ENCODE data around the gene KLF2.

Gene KLF2

DNA sequence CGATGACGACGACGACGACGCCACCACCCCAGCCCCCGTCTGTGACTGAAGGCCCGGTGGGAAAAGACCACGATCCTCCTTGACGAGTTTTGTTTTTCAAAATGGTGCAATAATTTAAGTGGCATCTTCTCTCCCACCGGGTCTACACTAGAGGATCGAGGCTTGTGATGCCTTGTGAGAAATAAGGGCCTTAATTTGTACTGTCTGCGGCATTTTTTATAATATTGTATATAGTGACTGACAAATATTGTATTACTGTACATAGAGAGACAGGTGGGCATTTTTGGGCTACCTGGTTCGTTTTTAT is 2.5 kb downstream of the KLF2 start:
- Mint-ChIP-seq H3K4me3 (peak overlapping the region; percentile 85), H3K9me3 (no peaks in the 10 kb centered on the region), H3K27ac (no peak overlapping the region), H3K4me1 (peaks cover 66% of the 10 kb centered on the region), H3K36me3 (peaks cover 14% of the 10 kb centered on the region), H3K27me3 (no peaks in the 10 kb centered on the region)

DNA sequence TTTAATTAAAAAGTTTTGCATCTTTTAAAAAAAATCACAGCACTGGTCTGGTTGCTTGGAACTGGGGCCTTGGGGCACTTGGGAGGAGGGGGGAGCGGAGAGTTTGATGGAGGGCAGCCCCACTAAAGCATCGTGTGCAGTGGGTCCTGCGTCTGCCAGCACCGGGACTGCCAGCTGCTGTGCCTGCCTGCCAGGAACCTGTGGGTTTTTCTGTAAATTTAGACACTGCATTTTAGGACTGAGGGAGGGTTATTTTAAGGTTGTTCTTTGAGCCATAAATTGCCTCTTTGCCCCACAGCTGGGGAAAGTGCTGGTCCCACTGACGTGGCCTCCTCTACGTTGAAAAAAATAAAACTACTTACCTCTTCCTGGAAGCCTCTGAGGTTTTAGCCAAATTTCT is 2.9 kb downstream of the KLF2 start:
- no peaks in the 10 kb centered on the region for H3K27me3 Mint-ChIP-seq
- H3K36me3 Mint-ChIP-seq, result peaks cover 14% of the 10 kb centered on the region
- H3K4me1 Mint-ChIP-seq, result peaks cover 64% of the 10 kb centered on the region
- H3K9me3 Mint-ChIP-seq, result no peaks in the 10 kb centered on the region
- H3K27ac Mint-ChIP-seq, result peak overlapping the region; percentile 65
- H3K4me3 Mint-ChIP-seq, result peak overlapping the region; percentile 85

DNA sequence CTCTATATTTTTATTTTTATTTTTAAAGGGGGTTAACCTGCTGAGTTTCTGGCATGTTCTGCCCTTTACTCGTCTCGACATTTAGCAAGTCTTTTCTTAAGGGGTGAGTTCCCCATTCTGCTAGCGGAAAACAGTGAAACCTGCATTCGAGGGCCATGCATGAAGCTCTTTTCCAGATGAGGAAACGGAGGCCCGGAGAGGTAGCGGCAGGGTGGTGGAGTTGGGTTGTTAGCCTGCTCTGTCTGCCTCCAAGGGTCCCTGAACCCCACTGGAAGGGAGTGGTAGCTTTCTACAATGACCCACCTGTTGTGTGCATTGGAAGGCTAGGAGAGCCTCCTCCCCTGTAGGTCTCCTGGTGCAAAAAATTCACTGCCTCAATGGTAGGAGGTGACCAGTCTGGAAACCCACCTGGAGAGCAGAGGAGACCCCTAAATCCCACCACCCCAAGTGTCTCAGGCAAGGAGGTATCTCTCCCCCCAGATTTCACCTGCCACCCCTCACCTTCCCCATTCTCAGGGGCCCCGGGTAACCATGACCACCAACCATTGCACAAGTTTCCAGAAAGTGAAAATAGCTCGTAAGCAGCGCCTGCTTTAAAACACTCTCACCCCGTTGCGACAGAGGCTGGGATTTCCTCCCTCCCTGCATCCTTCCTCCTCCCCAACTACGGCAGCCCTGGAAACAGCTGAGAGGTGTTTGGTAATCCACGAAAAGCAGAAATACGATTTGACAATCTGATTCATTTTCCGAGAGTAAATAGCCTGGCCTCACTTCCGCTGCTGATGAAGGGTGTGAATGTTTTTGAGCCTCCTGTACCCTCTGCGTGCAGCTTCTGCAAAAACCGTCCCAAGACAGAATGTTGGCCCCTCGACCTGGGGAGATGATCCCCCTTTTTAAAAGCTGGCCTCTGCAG is 3.5 kb downstream of the KLF2 start:
- Mint-ChIP-seq H3K27me3 (no peaks in the 10 kb centered on the region), H3K36me3 (peaks cover 14% of the 10 kb centered on the region), H3K4me1 (peaks cover 58% of the 10 kb centered on the region), H3K4me3 (peak overlapping the region; percentile 85), H3K9me3 (no peaks in the 10 kb centered on the region), H3K27ac (peak overlapping the region; percentile 78)

DNA sequence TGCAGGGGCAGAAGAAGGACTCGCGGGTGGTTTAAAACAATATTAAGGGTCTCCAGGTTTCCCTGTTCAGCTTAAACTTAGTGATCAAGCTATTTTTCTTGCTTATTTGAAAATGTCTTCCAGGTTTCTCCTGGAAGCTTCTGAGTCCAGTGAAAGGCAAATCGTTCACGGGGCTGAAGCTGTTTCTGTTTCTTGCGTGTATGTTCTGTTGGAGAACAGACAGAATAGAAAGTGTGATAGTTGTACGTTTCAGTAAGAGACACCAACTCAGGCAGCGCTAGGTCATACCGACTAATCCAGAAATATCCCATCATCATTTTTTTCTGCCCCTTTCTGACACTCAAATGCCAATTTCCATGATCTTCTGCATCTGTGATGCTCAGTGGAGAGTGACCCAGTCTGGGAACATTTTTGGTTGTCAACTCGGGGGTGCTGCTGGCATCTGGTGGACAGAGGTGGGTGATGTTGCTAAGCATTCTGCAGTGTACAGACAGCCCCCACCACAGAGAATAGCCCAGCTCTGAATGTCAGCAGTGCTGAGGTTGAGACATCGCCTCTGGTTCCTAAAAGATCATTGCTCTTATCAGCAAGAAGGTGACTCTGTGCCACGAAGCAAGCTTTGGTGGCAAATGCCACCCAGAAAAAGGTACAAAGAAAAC is 4.3 kb downstream of the KLF2 start:
- no peaks in the 10 kb centered on the region for H3K27me3 Mint-ChIP-seq
- no peaks in the 10 kb centered on the region for H3K9me3 Mint-ChIP-seq
- peaks cover 14% of the 10 kb centered on the region for H3K36me3 Mint-ChIP-seq
- peaks cover 53% of the 10 kb centered on the region for H3K4me1 Mint-ChIP-seq
- peak overlapping the region; percentile 37 for H3K27ac Mint-ChIP-seq
- peak overlapping the region; percentile 85 for H3K4me3 Mint-ChIP-seq

DNA sequence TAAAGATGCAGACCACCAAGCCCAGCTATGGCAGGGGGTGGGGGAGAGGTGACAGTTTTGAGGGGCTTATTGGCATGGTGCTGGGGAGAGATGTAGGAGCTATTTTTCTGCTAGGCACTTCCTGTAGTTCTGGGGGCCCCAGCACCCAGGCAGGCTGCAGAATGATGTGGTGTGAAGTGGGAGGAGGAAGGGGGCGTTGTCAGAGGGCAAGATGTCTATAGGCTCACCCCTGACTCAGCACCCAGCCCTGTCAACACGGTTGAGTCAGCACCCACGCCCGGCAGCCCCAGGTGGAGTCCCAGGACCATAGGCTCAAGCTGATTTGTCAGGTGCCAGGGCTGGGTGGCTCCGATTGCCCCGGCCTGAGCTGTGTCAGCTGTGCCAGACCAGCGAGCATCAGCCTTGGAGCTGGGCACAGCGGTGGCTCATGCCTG is 5.8 kb downstream of the KLF2 start:
- Mint-ChIP-seq H3K27ac (peak overlapping the region; percentile 25), H3K4me3 (peak overlapping the region; percentile 65), H3K27me3 (no peaks in the 10 kb centered on the region), H3K36me3 (peaks cover 14% of the 10 kb centered on the region), H3K9me3 (no peaks in the 10 kb centered on the region), H3K4me1 (peaks cover 56% of the 10 kb centered on the region)

DNA sequence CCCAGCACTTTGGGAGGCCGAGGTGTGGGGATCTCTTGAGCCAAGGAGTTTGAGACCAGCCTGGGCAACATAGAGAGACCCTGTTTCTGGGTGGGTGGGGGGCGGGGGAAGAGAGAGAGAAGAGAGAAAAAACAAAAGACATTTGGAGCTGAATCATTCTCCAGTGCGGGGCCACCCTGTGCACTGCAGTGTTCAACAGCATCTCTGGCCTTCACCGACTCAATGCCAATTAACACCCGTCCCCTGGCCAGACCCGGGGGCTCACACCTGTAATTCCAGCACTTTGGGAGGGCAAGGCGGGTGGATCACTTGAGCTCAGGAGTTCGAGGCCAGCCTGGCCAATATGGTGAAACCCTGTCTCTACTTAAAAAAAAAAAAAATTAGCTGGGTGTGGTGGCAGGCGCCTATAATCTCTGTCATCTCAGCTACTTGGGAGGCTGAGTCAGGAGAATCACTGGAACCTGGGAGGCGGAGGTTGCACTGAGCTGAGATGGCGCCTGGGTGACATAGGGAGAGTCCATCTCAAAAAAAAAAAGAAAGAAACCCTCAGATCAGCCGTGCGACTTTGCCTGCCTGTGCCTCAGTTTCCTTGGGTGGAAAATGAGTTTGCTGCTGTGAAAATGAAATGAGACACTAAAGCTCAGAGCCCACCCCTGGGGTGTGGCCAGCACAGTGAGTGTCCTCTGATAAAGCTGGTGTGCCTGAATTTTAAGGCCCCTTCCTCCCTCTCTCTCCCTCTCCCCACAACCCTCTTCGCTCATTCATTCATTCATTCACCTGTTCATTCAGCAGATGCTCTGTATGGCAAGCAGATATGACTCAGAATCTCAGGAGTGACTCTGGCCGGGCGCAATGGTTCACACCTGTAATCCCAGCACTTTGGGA is 6.4 kb downstream of the KLF2 start:
- peak overlapping the region; percentile 40 for H3K4me3 Mint-ChIP-seq
- no peaks in the 10 kb centered on the region for H3K27me3 Mint-ChIP-seq
- H3K36me3 Mint-ChIP-seq, result peaks cover 11% of the 10 kb centered on the region
- H3K27ac Mint-ChIP-seq, result no peak overlapping the region
- no peaks in the 10 kb centered on the region for H3K9me3 Mint-ChIP-seq
- H3K4me1 Mint-ChIP-seq, result peaks cover 53% of the 10 kb centered on the region

DNA sequence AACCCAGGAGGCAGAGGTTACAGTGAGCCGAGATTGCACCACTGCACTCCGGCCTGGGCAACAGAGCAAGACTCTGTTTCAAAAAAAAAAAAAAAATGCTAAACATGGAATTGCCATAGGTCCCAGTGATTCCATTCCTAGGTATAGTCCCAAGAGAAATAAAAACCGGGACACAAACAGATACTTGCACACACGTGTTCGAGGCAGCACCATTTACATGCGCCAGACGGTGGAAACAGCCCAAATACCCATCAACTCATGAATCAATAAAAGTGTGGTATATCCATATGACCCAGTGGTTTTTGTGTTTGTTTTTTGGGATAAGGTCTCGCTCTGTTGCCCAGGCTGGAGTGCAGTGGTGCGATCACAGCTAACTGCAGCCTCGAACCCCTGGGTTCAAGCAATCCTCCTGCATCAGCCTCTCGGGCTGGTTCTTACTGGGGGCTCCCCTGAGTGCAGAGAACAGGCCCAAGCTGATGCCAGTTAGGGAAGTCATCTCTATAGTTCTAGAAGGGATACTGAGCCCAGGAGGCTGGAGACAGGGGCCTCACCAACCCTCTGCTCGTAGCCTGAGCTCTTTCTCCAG is 8.5 kb downstream of the KLF2 start:
- H3K4me3 Mint-ChIP-seq, result no peak overlapping the region
- peaks cover 2% of the 10 kb centered on the region for H3K36me3 Mint-ChIP-seq
- no peak overlapping the region for H3K27ac Mint-ChIP-seq
- peaks cover 55% of the 10 kb centered on the region for H3K4me1 Mint-ChIP-seq
- no peaks in the 10 kb centered on the region for H3K27me3 Mint-ChIP-seq
- H3K9me3 Mint-ChIP-seq, result no peaks in the 10 kb centered on the region

DNA sequence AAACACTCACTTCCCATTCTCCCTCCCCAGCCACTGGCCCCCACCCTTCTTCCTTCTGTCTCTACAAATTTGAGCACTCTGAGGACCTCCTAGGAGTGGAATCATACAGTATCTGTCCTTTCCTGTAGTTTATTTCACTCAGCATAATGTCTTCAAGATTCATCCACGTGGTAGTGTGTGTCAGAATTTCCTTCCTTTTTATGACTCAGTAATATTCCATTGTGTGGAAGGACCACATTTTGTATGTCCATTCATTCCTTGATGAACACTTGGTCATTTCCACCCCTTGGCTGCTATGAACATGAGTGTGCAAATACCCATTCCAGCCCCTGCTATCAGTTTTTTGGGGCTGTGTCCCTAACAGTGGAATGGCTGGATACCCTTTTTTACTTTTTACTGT is 9.8 kb downstream of the KLF2 start:
- peaks cover 2% of the 10 kb centered on the region for H3K36me3 Mint-ChIP-seq
- H3K27ac Mint-ChIP-seq, result no peak overlapping the region
- no peak overlapping the region for H3K4me3 Mint-ChIP-seq
- H3K4me1 Mint-ChIP-seq, result peaks cover 55% of the 10 kb centered on the region
- H3K27me3 Mint-ChIP-seq, result no peaks in the 10 kb centered on the region
- H3K9me3 Mint-ChIP-seq, result no peaks in the 10 kb centered on the region

DNA sequence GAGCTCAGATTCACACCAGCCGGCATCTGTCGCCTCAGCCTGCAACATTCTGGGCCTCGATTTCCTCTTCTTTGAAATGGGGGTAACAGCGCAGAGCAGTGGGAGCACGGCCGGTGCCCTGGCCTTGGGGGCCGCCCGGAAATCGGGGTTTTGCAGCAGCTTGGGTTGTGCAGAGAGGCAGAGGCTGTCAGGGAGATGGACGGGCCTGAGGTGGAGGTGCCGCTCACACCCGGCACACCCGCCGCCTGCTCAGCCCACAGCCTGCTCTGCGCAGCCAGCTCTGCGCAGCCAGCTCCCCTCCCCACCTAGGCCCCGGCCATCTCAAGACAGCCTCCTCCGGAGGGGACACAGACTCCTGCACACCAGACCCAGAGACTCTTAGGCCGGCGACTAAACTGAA is 10.6 kb downstream of the KLF2 start:
- Mint-ChIP-seq H3K27me3 (no peaks in the 10 kb centered on the region), H3K4me3 (no peak overlapping the region), H3K27ac (no peak overlapping the region), H3K36me3 (no peaks in the 10 kb centered on the region), H3K4me1 (peaks cover 54% of the 10 kb centered on the region), H3K9me3 (no peaks in the 10 kb centered on the region)

DNA sequence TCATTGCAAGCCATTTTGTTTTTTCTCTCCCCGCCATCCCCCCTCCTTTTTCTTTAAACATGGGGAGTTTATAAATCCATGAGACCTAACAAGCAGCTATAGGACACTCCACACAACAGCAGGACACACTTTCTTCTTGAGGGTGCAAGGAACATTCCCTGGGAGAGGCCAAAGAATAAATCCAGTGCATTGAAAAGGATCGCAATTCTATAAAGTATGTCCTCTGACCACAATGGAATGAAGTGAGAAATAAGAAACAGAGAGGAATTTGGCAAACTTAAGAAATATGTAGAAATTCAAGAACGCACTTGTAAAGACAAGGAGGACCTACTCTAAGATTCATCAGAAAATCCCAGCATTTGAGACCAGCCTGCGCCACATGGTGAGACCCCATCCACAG is 11.9 kb downstream of the KLF2 start:
- Mint-ChIP-seq H3K9me3 (no peaks in the 10 kb centered on the region), H3K4me3 (peak overlapping the region; percentile 34), H3K36me3 (no peaks in the 10 kb centered on the region), H3K27me3 (no peaks in the 10 kb centered on the region), H3K4me1 (peaks cover 55% of the 10 kb centered on the region), H3K27ac (no peak overlapping the region)

DNA sequence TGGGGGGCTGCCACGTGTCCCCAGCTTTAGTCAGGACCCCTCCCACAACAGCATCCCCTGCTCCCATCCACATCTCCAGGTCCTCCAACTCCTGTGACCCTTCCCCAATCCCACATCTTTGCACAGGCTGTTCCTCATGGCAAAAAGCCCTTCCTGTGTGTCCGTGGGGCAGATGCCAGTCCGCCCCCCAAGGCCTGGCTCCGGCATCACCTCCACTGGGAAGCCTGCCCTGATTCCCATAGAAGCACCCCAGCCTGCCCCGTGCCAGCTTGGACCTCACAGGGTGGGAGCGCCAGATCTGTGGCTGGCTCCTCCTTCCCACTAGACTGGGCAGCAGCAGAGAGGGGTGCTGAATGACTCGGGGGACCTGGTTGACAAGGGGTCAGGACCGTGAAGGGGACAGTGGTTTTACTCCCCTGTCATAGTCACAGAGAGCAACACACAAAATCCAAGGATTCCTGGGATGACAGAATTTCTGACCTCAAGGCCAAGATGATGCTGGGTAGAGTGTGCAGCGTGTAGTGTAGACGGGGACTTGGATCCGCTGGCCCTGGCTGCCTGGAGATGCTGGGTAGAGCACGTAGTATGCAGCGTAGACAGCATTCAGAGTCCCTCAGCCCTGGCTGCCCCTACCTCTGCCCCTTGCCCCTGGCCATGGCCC is 13.3 kb downstream of the KLF2 start:
- Mint-ChIP-seq H3K9me3 (no peaks in the 10 kb centered on the region), H3K4me3 (peak overlapping the region; percentile 81), H3K4me1 (peaks cover 68% of the 10 kb centered on the region), H3K27ac (no peak overlapping the region), H3K27me3 (no peaks in the 10 kb centered on the region), H3K36me3 (no peaks in the 10 kb centered on the region)

DNA sequence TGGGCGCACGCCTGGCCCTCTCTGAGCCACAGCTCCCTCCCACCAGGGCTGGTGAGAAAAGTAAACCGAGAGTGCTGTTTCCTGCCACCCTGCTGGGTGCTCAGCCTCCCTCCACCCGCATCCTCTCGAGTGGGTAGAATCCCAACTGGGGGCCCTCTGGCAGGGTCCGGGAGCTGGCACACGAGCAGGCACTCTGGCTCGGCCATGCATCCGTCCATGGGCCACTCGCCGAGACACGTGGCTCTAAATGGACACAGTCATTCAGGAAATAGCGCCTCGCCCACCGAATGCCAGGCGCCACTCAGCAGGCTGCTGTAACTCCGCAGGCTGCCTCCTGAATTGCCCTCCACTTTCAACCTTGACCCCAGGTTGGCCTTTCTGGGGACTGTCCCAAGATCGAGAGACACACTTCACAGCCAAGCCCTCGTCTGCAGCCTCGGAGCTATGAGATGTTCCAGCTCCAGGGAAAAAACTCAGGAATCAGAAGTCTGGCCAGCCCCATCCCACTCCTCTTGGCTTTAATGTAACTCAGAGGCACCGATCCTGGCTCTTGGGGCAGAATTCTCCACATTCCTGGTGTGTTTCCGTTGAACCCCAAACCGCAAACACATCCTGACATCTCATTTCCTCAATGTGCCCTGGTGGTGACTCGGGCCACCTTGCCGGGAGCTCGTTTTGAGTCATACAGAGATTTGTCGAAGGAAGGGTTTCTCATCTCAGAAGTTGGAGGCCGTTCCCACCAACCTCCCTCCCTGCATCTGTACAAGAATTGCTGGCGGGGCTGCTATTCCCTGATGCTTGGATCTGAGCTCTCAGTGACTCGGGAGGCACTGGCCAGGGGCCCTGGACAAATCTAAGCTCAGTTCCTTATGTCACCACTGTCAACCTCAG is 14.1 kb downstream of the KLF2 start:
- Mint-ChIP-seq H3K36me3 (no peaks in the 10 kb centered on the region), H3K27me3 (no peaks in the 10 kb centered on the region), H3K27ac (peak overlapping the region; percentile 84), H3K4me3 (peak overlapping the region; percentile 81), H3K4me1 (peaks cover 72% of the 10 kb centered on the region), H3K9me3 (no peaks in the 10 kb centered on the region)

DNA sequence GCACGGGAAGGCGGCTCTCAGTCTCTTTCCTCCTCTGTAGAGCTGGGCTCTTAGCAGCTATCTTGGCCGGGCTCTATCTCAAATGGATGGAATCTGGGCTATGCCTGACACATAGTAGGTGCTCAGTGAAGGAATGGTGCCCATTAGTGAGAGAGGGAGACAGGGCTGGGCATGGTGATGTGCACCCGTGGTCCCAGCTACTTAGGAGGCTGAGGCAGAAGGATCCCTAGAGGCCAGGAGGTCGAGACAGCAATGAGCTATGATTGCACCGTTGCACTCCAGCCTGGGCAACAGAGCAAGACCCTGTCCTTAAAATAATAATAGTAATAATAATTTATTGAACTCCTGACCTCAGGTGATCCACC is 14.7 kb downstream of the KLF2 start:
- peak overlapping the region; percentile 81 for H3K4me3 Mint-ChIP-seq
- peak overlapping the region; percentile 84 for H3K27ac Mint-ChIP-seq

DNA sequence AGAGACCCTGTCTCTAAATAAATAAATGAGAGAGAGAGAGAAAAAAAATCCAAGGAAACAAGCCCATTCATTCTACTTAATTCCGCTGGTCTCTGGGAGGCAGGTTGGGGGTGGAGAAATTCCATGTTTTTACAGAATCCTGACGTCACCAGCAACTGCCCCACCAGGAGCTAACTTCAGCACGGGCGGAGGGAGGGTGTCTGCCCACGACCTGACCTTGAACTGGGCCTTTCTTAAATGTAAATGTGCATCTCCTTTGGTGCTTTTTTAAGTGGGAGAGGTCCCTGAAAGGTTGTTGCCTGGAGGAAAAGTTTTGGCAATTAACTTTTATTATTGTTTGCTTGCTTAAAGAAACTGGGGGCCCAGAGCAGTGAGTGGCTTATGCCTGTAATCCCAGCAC is 15.5 kb downstream of the KLF2 start:
- Mint-ChIP-seq H3K9me3 (no peaks in the 10 kb centered on the region), H3K4me1 (peaks cover 66% of the 10 kb centered on the region), H3K27ac (peak overlapping the region; percentile 57), H3K36me3 (no peaks in the 10 kb centered on the region), H3K4me3 (peak overlapping the region; percentile 12), H3K27me3 (no peaks in the 10 kb centered on the region)

More for the DNA sequence above, 14.7 kb downstream of the KLF2 start:
- H3K4me1 Mint-ChIP-seq, result peaks cover 68% of the 10 kb centered on the region
- no peaks in the 10 kb centered on the region for H3K27me3 Mint-ChIP-seq
- no peaks in the 10 kb centered on the region for H3K9me3 Mint-ChIP-seq
- no peaks in the 10 kb centered on the region for H3K36me3 Mint-ChIP-seq

Measured in activated naive CD4-positive, alpha-beta T cell treated with anti-CD3 and anti-CD28 coated beads, Interleukin-2, amount 50 U/mL, for 24 hours (primary cell).